GM10847 (cell line): ENCODE data around the gene SIK3.

Source experiments
- POLR2A ChIP-seq: IDR thresholded peaks from 2 replicates; pipeline ENCODE4 v1.6.1; 2011; ENCODE audit not compliant: insufficient read length; ENCODE audit errors: extremely low read depth

Gene SIK3

DNA sequence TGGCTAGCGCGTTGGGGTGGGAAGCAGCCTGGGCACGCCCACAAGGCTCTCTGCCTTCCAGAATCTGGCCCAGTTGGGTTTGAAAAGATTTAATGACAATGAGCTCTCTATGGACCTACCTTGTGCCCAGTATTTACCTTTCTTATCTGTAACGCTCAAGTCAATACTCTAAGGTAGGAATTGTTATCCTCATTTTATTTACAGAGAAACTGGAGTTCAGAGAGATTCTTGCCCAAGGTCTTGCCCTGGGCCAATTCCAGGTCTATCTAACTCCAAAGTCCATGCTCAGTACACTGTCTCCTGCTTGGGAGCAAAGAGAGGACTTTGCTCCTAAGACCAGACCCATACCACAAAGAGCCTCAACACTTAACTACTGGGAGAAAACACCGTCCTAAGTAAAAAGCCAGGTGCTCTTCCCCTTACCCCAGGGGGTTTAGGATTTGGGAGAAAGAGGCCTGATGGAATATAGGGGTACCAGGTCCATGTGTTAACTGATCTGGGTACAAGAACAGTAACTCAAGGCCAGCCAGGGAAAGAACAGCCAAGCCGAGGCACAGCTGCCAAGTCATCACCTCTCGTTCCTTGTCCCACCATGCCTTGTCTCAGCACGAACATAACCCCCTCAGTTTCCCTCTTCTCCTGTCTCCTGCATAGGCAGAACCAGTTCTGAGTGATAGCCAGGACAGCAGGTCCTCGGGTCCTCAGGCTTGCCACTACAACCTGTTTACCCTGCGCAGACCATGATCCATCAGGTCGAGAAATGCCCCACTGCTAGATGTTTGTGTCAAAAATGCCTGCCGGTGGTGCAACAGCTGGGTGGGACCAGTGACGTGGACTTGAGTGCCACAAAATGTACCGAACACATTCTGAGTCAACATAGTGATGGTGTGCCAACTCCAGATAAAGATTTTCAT, 289.7 kb downstream of the SIK3 start:
- TF ChIP-seq POLR2A = no peak

DNA sequence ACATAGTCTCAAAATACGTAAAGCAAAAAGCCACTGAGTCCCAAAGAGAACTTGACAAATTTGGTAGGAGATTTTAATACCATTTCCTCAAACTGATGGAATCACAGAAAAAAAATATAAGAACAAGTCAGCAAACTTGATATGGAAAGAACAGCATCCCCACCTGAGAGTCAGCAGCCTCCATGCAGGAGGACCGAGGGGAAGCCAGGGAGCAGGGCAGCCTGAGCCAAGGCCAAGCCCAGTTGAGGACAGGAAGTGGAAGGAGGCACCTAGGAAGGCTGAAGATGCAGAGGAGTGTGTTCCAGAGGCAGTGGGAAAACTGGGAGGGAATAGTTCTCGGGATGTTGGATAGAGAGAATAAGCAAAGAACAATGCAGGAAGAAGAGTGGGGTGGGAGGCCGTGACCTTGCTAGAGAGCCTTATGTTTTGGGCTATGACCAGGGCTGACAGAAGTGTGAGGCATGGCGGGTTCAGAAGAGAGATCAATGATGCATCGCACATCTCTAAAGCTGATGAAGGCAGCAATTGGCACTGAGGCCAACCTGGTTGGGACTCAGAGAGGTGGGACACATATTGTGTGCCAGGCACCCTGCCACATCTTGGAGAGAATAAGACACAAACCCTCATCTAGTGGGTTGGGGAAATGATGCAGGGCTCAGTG, 290.5 kb downstream of the SIK3 start:
- TF ChIP-seq POLR2A = no peak

DNA sequence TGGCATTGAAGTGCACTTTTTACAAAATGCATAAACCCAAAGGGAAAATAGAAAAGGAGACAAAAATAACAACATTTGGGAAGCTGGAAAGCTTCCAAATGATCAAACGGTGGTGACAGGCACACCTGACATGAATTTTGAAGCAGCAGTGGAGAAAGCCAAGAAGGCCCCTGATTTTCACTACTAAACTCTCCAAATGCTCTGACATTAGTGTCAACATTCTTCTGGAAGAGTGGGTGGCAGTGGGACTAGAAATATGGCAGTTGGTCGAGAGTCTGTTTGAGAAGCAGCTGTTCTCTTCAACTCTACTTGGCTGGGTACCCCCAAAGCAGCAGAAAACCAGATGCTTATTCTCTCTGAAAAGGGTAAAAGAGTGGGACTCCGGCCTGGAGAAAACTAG, 294.2 kb downstream of the SIK3 start:
- no peak for TF ChIP-seq POLR2A

DNA sequence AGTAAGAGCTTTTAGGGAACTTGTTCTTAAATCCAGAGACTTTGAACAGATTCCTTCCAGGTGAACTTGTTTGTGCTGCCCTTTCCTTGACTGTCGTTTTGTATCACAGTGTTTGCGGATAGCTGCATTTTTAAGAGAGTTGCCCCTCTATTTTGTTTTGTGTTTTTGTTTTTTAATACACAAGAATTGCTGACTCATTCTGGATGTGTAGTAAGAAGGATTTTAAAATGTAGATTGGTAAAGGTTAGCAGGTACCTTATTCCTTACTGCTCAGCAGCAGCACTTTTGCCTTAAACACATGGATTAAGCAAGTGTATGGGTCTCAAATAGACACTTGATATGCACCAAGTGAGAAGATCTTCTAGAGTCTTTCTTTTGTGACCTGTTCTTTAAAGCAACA, 297.6 kb downstream of the SIK3 start:
- TF ChIP-seq POLR2A = no peak

DNA sequence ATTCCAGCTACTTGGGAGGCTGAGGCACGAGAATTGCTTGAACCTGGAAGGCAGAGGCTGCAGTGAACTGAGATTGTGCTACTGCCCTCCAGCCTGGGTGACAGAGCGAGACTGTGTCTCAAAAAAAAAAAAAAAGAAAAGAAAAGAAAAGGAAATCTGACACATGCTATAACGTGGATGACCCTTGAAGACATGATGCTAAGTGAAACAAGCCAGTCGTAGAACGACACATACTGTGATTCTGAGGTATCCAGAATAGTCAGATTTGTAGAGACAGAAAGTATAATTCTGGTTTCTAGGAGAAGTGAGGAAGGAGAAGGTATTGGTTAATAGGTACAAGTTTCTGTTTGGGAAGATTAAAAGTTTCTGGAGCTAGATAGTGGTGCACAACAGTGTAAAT, 299.9 kb downstream of the SIK3 start:
- no peak for TF ChIP-seq POLR2A

DNA sequence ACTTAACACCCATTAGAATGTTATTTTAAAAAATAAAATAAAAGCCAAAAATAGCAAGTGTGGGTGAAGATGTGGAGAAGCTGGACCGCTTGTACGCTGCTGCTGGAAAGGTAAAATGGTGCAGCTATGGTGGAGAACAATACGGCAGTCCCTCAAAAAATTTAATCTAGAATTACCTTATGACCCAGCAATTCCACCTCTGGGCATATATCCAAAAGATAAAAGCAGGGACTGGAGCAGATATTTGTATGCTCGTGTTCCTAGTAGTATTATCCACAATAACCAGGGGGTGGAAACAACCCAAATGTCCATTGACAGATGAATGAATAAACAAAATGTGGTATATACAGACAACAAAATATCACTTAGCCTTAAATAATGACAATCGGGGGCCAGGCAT, 300.4 kb downstream of the SIK3 start:
- no peak for TF ChIP-seq POLR2A

GRCh38 chr11:116796548-116796947, 301.7 kb downstream of the SIK3 start:
- no peak for TF ChIP-seq POLR2A

DNA sequence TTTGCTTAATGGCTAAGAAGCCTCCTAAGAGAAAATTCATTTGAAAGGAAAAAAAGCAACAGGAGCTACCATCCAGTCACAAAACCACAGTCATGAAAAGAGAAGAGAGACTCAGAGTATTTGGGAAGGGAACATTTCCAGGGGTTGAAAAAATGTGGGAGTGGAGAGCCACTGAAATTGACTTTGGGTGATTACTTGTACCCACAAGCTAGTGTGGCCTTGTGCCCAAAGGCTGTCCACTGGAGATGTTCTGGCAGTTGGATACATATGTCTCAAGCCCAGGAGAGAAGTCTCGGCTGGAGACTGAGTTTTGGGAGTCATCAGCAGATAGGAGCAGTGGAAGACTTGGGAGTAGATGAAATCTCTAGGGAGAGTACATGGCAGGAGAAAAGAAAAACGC, 303.4 kb downstream of the SIK3 start:
- no peak for TF ChIP-seq POLR2A

DNA sequence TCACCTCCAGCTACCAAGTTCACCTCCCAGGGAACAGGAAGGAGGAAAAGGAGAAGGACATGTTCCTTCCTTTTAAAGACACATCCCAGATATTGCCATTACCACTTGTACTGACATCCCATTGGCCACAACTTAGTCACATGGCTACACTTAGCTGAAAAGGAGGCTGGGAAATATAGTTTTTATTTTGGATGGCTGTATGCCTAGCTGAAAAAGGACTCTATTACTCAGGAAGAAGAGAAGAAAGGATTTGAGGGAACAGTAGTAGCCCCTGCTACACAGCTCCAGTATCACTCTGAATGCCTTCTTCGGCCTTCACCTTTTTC, 304.5 kb downstream of the SIK3 start:
- no peak for TF ChIP-seq POLR2A
